Measurements from ENCODE around the gene ARHGAP10.

DNA sequence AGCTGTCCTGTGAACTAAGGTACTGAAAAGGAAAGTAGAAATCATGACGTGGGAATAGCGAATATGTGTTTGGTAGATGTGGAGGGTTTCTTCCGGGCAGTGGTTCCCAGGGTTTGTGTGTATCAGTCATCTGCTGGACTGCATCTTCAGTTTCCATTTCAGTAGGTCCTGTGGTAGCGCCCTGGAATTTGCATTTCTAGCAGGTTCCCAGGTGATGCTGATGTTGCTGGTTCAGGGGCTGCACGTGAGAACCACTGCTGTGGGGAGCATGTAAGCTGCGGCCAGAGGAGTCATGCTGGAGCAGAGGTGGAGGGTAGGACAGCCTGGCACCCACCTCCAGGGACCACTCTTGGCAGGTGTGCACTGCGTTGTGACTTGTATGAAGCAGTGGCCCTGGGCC is 47.1 kb downstream of the ARHGAP10 start:
- TF ChIP-seq, protein P1, sequence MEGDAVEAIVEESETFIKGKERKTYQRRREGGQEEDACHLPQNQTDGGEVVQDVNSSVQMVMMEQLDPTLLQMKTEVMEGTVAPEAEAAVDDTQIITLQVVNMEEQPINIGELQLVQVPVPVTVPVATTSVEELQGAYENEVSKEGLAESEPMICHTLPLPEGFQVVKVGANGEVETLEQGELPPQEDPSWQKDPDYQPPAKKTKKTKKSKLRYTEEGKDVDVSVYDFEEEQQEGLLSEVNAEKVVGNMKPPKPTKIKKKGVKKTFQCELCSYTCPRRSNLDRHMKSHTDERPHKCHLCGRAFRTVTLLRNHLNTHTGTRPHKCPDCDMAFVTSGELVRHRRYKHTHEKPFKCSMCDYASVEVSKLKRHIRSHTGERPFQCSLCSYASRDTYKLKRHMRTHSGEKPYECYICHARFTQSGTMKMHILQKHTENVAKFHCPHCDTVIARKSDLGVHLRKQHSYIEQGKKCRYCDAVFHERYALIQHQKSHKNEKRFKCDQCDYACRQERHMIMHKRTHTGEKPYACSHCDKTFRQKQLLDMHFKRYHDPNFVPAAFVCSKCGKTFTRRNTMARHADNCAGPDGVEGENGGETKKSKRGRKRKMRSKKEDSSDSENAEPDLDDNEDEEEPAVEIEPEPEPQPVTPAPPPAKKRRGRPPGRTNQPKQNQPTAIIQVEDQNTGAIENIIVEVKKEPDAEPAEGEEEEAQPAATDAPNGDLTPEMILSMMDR (IDR thresholded peaks at IDR 0.05): no peak
- TF ChIP-seq POLR2A (IDR thresholded peaks at IDR 0.05): no peak

Data from right lobe of liver (tissue), 4 donors.